PC-3 (cell line): ENCODE data around the gene IFT81. TPM values are rescaled to one million over a fixed set of nuclear protein-coding genes. Genes with fewer than 3 reads are reported as not detected.

Experiments
- ATAC-seq: fragments of 200-7000 bp; cut with Tn5 transposase; 2 replicates; pipeline ENCODE4 v1.9.1; 2020; ENCODE audit warnings: mild to moderate bottlenecking, moderate library complexity
- BruUV-seq: library from RNA; stranded (reverse); fragments of 400-500 nt; replicated peaks from 2 replicates; lab custom pipeline; 2021; lab: Mats Ljungman, UMichigan
- CTCF ChIA-PET: fragments of 300-600 bp; sonication (Branson Sonifier 250); formaldehyde crosslinking; loops from one replicate; lab custom pipeline; 2022; ENCODE audit warnings: antibody characterized with exemption; lab: Charles Lee
- POLR2A ChIA-PET: fragments of 300-600 bp; sonication (Branson Sonifier 250); formaldehyde crosslinking; loops from one replicate; lab custom pipeline; 2022; ENCODE audit warnings: antibody characterized with exemption; ENCODE audit not compliant: unreplicated experiment; lab: Charles Lee
- DNase-seq: peaks from one replicate; pipeline ENCODE4 v3.0.0-alpha.2; 2015
- H2AFZ ChIP-seq: fragments of 300-600 bp; sonication (generic); 2 replicates; pipeline ENCODE4 v1.6.0; 2016; ENCODE audit warnings: antibody characterized with exemption, low read length
- H3F3A ChIP-seq: fragments of 300-600 bp; sonication (generic); one replicate; pipeline ENCODE4 v1.6.0; 2017; ENCODE audit warnings: antibody characterized with exemption, low read length, control low read depth, mild to moderate bottlenecking; ENCODE audit not compliant: unreplicated experiment
- H3K27ac ChIP-seq: fragments of 300-600 bp; sonication (generic); 2 replicates; pipeline ENCODE4 v1.5.1; 2016; ENCODE audit warnings: mild to moderate bottlenecking, low read length
- H3K27me3 ChIP-seq: fragments of 300-600 bp; sonication (generic); 2 replicates; pipeline ENCODE4 v1.6.1; 2016; ENCODE audit warnings: low read length, mixed read lengths
- H3K36me3 ChIP-seq: fragments of 300-600 bp; sonication (generic); 2 replicates; pipeline ENCODE4 v1.6.1; 2016; ENCODE audit warnings: low read depth, mixed run types, low read length, mixed read lengths
- H3K4me1 ChIP-seq: fragments of 300-600 bp; sonication (generic); 2 replicates; pipeline ENCODE4 v1.5.1; 2016; ENCODE audit warnings: low read length; ENCODE audit not compliant: insufficient read depth
- H3K4me2 ChIP-seq: fragments of 300-600 bp; sonication (generic); 2 replicates; pipeline ENCODE4 v1.6.0; 2016; ENCODE audit warnings: low read length
- H3K4me3 ChIP-seq: fragments of 300-600 bp; sonication (generic); 2 replicates; pipeline ENCODE4 v1.5.1; 2016; ENCODE audit warnings: mild to moderate bottlenecking, low read length, mixed read lengths
- H3K79me2 ChIP-seq: fragments of 300-600 bp; sonication (generic); 2 replicates; pipeline ENCODE4 v1.6.1; 2017; ENCODE audit warnings: low read length, mixed read lengths
- H3K9ac ChIP-seq: fragments of 300-600 bp; sonication (generic); 2 replicates; pipeline ENCODE4 v1.6.0; 2016; ENCODE audit warnings: mild to moderate bottlenecking, low read length
- H3K9me2 ChIP-seq: fragments of 300-600 bp; sonication (generic); replicated peaks from 2 replicates; pipeline ENCODE4 v1.6.1; 2016; ENCODE audit warnings: mixed run types, low read length, mixed read lengths
- H3K9me3 ChIP-seq: fragments of 300-600 bp; sonication (generic); 2 replicates; pipeline ENCODE4 v1.6.1; 2016; ENCODE audit warnings: low read length, mixed read lengths
- H4K20me1 ChIP-seq: fragments of 300-600 bp; sonication (generic); 2 replicates; pipeline ENCODE4 v1.6.1; 2016; ENCODE audit warnings: low read length, mixed read lengths
- EZH2 ChIP-seq: fragments of 300-600 bp; sonication (generic); IDR thresholded peaks from one replicate; pipeline ENCODE4 v1.6.1; 2017; ENCODE audit warnings: antibody characterized with exemption, mild to moderate bottlenecking, low read length; ENCODE audit not compliant: unreplicated experiment
- EZH2phosphoT487 ChIP-seq: fragments of 300-600 bp; sonication (generic); IDR thresholded peaks from 2 replicates; pipeline ENCODE4 v1.6.1; 2018; ENCODE audit warnings: mild to moderate bottlenecking, antibody characterized with exemption, low read length, borderline replicate concordance
- intact Hi-C: fragments of 100-400 bp; cut with micrococcal nuclease; formaldehyde crosslinking; loops from 2 replicates; pipeline ENCODE4 v1.9.0; 2023
- total RNA-seq: library from RNA; depleted of rRNA; stranded (reverse); fragments of >200 nt; gene quantifications from 2 replicates; pipeline ENCODE4 v1.2.3, GENCODE V29; 2014
- TF ChIP-seq, protein P1 (sequence below): fragments of 300-600 bp; sonication (generic); conservative IDR thresholded peaks from 2 replicates; pipeline ENCODE4 v1.5.1; 2017; ENCODE audit warnings: antibody characterized with exemption, low read depth, mild to moderate bottlenecking, low read length

Gene IFT81
- total RNA-seq, 1 experiment from 2014 or later, result 10.1 TPM

DNA sequence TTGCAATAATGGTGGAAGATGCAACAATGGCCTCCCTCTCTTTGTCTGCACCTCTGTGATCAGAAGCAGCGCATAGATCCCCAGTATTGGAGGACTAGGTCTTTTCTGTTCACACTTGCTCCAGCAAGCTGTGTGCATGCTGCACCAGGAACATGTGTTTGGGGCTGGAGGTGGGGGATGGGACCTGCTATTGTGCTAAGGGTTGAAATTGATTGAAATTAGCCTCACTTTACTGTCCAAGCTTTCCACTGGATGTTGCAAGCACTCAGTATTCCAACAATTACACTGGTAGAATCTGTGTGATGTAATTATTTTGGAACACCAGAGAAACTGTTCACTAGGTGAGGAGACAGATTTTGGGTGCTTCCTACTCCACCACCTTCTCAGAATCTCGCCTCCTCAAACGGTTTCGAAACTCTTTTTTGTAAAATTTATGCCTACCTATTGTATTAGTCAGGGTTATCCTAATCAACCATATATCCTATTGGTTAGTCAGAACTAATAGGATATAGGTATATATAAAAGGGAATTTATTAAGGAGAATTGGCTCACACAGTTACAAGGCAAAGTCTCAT, 35.6 kb downstream of the IFT81 start:
- Histone ChIP-seq H3K4me3 (no peak overlapping the region), H3K4me1 (no peaks in the 10 kb centered on the region), H3K27ac (no peak overlapping the region), H3K36me3 (peaks cover 18% of the 10 kb centered on the region), H3K9me3 (0 out of 2 replicates have a peak, but pooled peaks cover 4% of the 10 kb centered on the region), H3K4me2 (no peak overlapping the region), H3F3A (no peaks in the 10 kb centered on the region), H3K9ac (no peak overlapping the region), H3K9me2 (no peaks in the 10 kb centered on the region), H3K27me3 (no peaks in the 10 kb centered on the region), H2AFZ (no peak overlapping the region), H3K79me2 (no peaks in the 10 kb centered on the region), H4K20me1 (no peaks in the 10 kb centered on the region)
- ATAC-seq (no peak), DNase-seq (no peak)
- POLR2A ChIA-PET, result no interaction called here
- BruUV-seq, result no TSS peak
- TF ChIP-seq EZH2phosphoT487 (no peak), EZH2 (no peak)
- TF ChIP-seq, protein P1, sequence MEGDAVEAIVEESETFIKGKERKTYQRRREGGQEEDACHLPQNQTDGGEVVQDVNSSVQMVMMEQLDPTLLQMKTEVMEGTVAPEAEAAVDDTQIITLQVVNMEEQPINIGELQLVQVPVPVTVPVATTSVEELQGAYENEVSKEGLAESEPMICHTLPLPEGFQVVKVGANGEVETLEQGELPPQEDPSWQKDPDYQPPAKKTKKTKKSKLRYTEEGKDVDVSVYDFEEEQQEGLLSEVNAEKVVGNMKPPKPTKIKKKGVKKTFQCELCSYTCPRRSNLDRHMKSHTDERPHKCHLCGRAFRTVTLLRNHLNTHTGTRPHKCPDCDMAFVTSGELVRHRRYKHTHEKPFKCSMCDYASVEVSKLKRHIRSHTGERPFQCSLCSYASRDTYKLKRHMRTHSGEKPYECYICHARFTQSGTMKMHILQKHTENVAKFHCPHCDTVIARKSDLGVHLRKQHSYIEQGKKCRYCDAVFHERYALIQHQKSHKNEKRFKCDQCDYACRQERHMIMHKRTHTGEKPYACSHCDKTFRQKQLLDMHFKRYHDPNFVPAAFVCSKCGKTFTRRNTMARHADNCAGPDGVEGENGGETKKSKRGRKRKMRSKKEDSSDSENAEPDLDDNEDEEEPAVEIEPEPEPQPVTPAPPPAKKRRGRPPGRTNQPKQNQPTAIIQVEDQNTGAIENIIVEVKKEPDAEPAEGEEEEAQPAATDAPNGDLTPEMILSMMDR, result no peak
- intact Hi-C loops, result no loop called here
- CTCF ChIA-PET, result no interaction called here

DNA sequence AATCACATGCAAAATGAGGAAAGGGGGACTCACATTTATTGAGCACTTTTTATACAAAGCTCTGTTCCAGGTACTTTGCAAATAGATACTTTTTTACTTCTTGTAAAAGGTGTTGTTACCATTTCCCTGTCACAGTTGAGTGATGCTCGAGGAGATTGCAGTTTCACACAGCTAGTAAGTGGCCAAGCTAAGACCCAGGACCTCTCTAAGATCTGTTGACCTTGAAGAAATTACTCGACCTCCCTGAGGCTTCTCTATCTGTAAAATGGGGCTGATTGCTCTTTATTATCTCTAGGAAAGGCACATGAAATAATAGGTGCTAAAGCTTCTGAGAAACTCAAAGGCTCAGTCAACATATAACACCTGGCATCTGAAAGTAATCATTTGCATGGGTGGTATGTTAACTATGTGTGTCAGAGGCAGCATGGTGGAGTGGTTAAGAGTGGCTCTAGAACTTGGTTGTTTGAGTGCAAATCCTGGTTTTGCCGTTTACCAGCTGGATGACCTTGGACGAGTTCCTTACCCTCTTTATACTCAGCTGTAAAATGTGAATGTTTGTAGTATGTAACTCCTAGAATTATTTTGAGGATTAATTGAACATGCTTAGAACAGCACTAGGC, 41.5 kb downstream of the IFT81 start:
- H3K79me2 ChIP-seq, result no peaks in the 10 kb centered on the region
- H3K27ac ChIP-seq, result no peak overlapping the region
- no peak overlapping the region for H3K4me2 ChIP-seq
- H3F3A ChIP-seq, result no peaks in the 10 kb centered on the region
- no peaks in the 10 kb centered on the region for H3K4me1 ChIP-seq
- ChIA-PET POLR2A (no interaction called here), CTCF (no interaction called here)
- H3K4me3 ChIP-seq, result no peak overlapping the region
- no peaks in the 10 kb centered on the region for H3K27me3 ChIP-seq
- no peak overlapping the region for H3K9ac ChIP-seq
- no TSS peak for BruUV-seq
- ATAC-seq (no peak), DNase-seq (no peak)
- TF ChIP-seq EZH2, result no peak
- TF ChIP-seq, protein P1, result no peak
- H3K9me3 ChIP-seq, result no peaks in the 10 kb centered on the region
- no peaks in the 10 kb centered on the region for H3K9me2 ChIP-seq
- no peaks in the 10 kb centered on the region for H4K20me1 ChIP-seq
- H2AFZ ChIP-seq, result no peak overlapping the region
- intact Hi-C loops, result loop anchor here (5.0 kb wide), 1 partner anchor 33 kb away; no protein-coding TSS in a partner anchor
- H3K36me3 ChIP-seq, result no peaks in the 10 kb centered on the region

DNA sequence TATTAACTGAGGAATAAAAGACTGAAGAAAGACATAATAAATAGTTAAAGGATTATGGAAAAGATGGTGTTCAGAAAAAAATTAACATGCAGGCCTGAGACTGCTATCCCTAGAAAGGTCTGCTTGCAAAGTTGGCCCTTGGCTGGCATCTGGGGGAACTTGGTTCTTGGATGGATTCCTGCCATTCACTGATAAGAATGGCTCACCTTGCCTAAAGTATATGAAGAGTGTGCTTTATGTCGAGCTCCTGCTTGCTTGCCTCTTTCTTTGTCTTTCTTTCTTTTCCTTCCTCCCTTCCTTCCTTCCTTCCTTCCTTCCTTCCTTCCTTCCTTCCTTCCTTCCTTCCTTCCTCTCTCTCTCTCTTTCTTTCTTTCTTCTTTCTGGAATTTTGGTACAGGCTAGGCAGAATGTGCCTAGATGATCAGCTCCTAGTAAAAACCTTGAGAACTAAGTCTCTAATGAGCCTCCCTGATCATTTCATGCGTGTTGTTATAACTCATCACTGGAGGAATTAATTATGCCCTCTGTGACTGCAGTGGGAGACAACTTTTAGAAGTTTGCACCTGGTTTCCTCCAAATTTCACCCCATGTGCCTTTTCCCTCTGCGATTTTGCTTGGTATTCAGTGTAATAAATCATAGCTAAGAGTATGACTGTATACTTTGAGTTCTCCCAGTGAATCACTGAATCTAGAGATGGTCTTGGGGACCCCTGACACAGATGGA, 44.7 kb downstream of the IFT81 start:
- H2AFZ ChIP-seq, result no peak overlapping the region
- TF ChIP-seq EZH2phosphoT487 (no peak), EZH2 (no peak)
- TF ChIP-seq, protein P1, result no peak
- no peaks in the 10 kb centered on the region for H3K79me2 ChIP-seq
- H3K36me3 ChIP-seq, result no peaks in the 10 kb centered on the region
- no peak overlapping the region for H3K27ac ChIP-seq
- H3K9me2 ChIP-seq, result no peaks in the 10 kb centered on the region
- BruUV-seq, result no TSS peak
- H3K9me3 ChIP-seq, result no peaks in the 10 kb centered on the region
- ATAC-seq (no peak), DNase-seq (no peak)
- intact Hi-C loops, result loop anchor here (5.0 kb wide), 1 partner anchor 37 kb away; no protein-coding TSS in a partner anchor
- H3K9ac ChIP-seq, result no peak overlapping the region
- ChIA-PET POLR2A (no interaction called here), CTCF (no interaction called here)
- H4K20me1 ChIP-seq, result no peaks in the 10 kb centered on the region
- H3K4me3 ChIP-seq, result no peak overlapping the region
- H3F3A ChIP-seq, result no peaks in the 10 kb centered on the region
- H3K4me1 ChIP-seq, result no peaks in the 10 kb centered on the region
- no peaks in the 10 kb centered on the region for H3K27me3 ChIP-seq
- no peak overlapping the region for H3K4me2 ChIP-seq
